HG03060 (cell line): Measurements from ENCODE around the gene ITGAE.

Experiments
- ATAC-seq: cut with Tn5 transposase; IDR thresholded peaks from one replicate; pipeline ENCODE4 v1.9.1; 2021; ENCODE audit warnings: low read depth, moderate number of reproducible peaks; ENCODE audit not compliant: unreplicated experiment

Gene ITGAE

DNA sequence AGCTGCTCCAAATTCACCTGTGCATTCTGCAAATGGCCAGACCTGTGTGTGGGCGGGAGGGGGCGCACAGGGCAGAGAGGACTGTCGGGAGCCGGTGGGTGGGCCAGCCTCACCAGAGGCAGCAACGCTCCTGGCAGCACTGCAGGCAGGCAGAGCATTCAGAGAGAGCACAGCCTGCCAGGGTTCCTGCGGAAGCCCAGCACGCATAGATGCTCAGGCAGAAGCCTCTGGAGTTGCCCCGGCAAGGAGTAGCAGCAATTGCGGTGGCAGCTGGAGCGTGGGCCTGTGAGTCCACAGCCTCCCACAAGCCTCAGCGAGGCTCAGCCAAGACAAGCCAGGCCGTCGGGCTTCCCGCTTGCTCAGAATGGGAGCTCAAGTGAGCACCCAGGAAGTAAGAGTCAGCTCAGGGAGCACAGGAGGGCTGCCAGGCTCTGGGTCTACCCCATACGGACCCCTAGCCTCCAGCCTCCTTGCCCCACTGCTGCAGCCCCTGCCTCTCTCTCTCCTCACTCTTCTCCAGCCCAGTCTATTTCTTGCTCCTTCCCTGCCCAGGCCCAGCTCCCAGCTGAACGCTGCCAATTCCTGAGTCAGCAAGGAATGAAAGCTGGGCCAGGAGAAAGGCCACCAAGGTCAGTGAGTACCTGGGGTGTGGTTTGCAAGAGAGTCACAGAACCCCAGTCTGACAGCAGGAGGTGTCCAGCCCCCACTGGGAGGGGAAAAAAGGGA is 122.7 kb downstream of the ITGAE start:
- no peak for ATAC-seq

DNA sequence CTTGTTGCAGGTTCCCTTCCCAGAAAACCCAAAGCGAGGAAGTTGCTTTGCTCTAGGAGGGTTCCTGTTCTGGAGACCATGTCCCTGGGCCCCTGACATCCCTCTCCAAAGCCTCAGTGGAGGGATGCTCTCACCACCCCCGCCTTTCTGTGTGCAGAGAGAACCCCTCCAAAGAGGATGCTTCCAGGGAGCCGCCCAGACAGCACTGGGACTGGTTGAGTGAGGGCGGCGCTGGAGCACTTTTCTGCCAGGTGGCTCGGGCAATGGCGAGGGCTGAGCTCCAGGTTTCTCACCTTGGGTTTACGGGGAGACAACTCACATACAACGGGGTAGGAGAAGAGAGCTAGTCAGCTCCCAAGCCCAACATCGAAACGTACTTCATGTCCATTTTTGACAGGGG is 125.1 kb downstream of the ITGAE start:
- ATAC-seq, result no peak

DNA sequence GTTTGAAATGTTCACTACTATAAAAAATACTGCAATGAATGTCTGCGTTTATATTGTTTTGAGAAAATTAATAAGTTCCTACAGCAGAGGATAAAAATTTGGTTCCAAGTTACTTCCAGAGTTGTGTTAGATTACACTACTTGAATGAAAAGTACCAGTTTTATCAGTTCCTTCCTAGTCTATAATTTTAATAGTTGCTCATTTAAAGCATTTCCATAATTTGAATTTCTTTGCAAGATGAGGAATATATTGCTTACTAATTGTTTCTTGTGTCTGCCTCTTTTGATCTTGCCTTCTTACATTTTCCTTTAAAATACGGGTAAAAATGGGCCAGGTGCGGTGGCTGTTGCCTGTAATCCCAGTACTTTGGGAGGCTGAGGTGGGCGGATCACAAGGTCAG is 128.4 kb downstream of the ITGAE start:
- no peak for ATAC-seq

DNA sequence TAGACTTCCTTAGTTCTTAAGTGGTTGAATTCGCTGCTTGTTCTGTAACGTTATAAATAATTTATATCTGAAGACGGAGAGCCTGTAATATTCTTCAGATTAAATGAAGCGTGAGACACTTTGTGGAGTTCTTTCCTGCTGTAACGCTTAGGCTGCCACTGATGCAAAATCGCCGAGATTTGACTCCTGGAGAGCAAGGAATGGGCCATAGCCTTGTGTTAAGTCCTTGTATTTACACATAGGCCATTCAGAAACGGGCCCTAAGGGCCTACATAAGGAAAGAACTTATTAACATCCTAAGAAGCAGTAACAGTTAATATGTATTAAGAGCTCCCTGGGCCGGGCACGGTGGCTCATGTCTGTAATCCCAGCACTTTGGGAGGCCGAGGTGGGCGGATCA is 131.4 kb downstream of the ITGAE start:
- no peak for ATAC-seq

DNA sequence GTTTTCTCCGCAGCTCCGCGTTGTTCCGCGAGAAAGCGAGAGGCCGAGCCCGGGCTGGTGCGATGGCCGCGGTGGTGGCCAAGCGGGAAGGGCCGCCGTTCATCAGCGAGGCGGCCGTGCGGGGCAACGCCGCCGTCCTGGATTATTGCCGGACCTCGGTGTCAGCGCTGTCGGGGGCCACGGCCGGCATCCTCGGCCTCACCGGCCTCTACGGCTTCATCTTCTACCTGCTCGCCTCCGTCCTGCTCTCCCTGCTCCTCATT is 132.0 kb downstream of the ITGAE start:
- no peak for ATAC-seq

DNA sequence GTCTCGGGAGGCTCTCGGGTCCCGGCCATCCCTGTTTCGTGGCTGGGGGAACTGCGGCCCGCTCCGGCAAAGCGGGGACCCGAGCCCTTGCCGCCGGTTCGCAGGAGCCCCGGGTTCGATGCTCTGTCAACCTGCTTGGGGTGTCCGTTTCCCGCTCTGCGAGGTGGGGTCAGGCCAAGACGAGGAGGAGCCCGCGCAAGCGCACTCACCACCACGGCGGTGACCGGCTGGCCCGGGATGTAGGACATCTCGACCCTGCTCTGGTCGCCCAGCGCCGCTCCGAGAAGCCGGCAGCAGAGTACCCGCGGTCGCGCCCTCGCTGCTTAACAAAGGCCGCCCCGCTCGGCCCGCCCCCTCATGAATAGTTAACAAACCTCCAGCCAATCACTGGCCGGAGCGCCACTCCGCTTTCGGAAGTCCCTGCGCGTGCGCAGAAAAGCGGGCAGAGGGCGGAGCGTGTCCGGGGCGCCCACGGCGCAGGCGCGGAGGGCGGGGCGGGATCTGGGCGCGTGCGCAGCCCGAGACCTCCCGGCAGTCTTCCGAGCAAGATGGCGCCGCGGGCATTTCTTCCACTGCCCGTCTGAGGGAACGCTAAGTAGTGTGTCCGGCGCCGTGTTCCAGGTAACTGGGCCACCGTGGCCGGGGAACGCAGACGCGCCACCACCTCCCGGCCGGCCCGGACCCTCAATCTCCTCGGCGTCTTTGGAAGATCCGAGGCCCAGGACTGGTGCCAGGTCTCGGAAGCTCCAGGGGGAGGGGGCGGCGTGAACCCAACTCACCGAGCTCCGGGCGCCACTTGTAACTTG is 132.5 kb downstream of the ITGAE start, which contains the start of the genes EMC6 and TAX1BP3:
TSS of gene EMC6 (plus strand) at position 534 of the 806 bp plus-strand sequence. CDS start 335 bp downstream, outside the sequence.
TSS of gene TAX1BP3 (minus strand) at position 300 of the 806 bp plus-strand sequence. CDS start at position 248, 52 bp downstream.
- ATAC-seq, result peak; percentile 87

DNA sequence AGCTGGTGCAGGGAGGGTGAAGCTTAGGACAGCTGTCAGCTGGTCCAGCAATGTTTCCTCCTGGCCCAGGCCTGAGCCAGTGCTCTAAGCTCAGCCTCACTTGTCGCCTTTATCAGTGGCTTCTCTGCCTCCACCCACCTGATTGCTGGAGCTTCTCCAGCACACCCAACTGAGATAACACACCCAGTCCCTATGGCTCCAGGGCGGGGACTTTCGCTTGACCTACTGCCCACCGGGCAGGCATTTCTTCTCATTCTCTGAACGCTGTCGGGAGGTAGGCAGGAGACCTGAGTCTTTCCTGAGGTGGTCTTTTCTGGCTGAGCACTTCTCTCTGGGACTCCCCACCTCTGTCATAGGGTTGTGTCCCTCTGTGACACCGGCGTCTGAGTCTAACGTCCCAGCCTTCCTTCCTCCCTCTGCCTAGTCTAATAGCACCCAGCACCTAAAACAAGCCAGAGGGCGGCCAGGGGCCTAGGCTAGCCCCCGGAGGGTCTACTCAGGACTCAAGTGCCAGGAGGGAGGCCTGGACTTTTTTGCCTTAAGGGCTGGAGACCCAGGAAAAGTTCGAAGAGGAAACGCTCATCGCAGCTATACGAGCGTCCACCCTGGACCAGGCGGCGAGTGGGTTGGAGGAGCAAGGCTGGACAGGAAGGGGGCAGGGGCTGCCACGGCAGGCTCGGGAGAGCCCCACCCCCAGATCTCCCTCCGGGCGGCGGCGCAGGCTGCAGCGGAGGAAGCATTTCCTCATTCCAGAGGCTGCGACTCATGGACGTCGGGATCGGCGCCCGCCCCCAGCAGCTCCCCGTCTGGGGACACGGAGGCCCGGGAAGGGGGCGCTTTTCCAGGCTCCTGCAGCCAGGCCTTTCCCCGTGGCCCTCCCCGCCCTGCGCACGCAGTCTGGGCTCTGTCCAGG is 133.4 kb downstream of the ITGAE start:
- peak; percentile 6 for ATAC-seq

DNA sequence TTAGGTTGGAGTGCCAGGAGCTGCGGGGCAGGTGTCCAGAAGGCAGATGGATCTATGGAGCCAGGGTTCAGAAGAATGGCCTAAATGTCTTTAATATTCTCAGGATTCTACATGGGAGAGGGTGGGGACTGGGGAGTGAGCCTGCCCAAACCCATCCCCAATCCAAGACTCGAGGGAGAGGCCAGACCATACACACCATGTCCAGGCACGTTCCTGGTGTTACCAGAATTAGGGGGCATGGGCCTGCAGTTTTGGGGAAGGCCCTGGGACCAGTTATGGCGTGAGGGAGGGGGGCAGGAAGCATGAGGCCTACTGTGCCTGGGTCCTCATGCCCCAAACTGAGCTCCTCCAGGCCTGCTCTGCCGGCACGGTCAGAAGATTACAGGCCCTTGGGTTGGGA is 134.5 kb downstream of the ITGAE start:
- no peak for ATAC-seq

DNA sequence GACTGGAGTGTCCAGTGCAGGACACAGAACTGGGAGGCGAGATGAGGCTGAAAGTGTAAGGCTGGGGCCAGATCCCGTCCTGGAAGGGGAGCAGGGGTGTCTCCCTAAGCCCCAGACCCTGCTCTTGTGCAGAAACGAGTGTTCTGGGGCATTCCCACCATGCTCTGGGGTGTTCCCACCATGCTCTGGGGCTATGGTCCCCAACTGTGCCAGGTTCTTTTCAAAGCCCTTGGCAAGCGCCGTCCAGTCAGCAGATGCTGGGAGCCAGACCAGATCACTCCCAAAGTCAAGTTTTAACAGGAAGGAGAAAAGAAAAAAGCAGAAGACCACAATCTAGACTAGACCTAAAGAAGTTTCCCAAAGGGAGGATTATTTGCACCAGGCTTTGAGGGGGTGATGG is 135.2 kb downstream of the ITGAE start:
- ATAC-seq, result no peak
